ENCODE data around the gene LSM5.

GRCh38 chr7:32519763-32520162 lies 29.6 kb upstream of the LSM5 start:
- TF ChIP-seq CTCF (IDR thresholded peaks at IDR 0.05) (no peak), POLR2A (IDR thresholded peaks at IDR 0.05) (no peak), POLR2AphosphoS5 (IDR thresholded peaks at IDR 0.05) (no peak)

All from breast epithelium (tissue), 3 donors.